GM19452 (cell line): ENCODE data around the gene TPK1.

ENCODE experiments used
- ATAC-seq: cut with Tn5 transposase; IDR thresholded peaks from one replicate; pipeline ENCODE4 v1.9.1; 2021; ENCODE audit not compliant: unreplicated experiment

Gene TPK1

GRCh38 chr7:144489504-144489903, 346.3 kb downstream of the TPK1 start:
- no peak for ATAC-seq

GRCh38 chr7:144488977-144489376, 346.9 kb downstream of the TPK1 start:
- ATAC-seq: no peak

DNA sequence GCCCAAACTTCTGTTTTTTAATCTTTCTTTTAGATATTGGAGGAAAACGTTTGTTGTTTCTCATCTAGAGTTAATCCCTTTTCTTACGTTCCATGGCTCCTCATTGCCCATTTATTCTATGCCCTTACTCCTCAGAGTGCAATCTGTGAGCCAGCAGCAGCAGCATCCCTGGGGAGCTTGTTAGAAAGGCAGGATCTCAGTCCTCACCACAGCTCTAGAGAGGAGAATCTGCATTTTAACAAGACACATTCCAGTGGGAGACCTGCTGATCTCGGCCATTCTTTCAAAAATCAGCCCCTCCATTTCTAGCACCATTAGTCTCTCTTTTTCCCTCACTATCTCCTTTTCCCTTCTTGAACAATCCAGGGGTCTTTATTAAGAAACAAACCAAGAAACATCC, 348.0 kb downstream of the TPK1 start:
- ATAC-seq: no peak

DNA sequence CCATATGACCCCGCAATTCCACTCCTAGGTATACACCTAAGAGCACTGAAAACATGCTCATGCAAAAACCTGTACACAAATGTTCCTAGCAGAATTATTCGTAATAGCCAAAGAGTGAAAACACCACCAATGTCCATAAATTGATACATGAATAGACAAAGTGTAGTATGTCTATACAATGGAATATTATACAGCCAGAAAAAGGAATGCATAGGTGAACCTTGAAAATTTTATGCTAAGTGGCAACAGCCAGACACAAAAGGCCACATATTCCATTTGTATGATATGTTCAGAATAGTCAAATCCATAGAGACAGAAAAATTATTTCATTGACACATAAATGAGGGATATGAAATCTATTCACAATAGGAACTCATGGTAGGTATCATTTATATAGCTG, 351.4 kb downstream of the TPK1 start:
- no peak for ATAC-seq

- no peak for ATAC-seq
These were observed 352.7 kb downstream of the TPK1 start for GRCh38 chr7:144483189-144483588.

GRCh38 chr7:144481833-144482232, 354.0 kb downstream of the TPK1 start:
- ATAC-seq: no peak

GRCh38 chr7:144477348-144477747, 358.5 kb downstream of the TPK1 start:
- ATAC-seq: no peak

DNA sequence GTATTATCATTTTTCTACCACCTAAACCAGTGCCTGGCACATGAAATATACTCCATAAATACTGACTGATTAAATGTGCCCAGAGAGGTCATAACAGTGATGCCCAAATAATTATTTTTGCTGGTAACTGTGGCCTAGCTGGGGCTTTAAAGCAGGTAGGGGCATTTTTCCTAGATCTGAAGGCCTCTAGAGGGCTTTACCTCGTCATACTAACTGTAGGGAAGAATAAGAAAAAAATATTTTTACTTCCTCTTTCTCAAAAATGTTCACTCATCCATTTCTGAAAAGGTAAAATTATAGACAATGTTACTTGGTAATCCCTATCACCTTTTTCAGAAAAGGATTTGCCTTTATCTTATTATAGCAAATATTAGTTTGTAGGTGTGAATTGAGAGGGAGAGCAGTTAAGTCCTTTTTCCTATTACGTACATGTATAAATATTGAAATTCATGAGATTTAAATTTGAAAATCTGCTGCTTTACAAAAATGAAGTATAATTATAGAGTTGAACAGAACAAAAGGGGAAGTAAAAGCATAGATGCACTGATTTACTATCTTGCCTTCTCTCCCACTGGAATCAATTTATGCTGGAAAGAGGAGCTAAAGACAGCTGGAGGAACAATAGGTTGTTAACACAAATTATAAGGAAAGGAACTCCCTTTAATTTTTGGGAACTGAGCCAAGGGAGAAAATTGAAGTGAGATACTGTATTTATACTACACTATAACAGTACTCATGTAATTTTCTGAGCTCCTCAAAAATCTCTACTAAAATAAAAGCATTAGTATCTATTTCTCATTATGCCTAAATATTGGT, 360.8 kb downstream of the TPK1 start:
- ATAC-seq: no peak

DNA sequence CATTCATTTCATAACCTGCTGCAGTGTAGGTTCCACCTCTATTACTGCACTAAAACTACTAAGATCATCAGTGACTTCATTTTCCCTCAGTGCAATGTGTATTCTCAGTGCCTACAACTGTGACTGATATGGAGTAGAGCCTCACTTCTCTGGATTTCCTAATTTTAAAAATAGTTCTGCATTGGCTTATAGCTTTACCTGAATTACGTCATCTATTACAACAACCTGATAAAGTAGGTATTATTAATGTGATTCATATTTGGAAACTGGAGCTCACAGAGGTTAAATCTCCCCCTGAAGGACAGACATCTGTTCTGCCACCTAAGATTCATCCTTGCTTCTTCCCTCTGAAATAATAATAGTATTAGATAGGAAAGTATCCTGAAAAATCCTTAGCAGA, 361.5 kb downstream of the TPK1 start:
- ATAC-seq: no peak

- no peak for ATAC-seq
These were observed 361.9 kb downstream of the TPK1 start for GRCh38 chr7:144473908-144474307.

- no peak for ATAC-seq
These were observed 365.8 kb downstream of the TPK1 start for GRCh38 chr7:144470078-144470477.

DNA sequence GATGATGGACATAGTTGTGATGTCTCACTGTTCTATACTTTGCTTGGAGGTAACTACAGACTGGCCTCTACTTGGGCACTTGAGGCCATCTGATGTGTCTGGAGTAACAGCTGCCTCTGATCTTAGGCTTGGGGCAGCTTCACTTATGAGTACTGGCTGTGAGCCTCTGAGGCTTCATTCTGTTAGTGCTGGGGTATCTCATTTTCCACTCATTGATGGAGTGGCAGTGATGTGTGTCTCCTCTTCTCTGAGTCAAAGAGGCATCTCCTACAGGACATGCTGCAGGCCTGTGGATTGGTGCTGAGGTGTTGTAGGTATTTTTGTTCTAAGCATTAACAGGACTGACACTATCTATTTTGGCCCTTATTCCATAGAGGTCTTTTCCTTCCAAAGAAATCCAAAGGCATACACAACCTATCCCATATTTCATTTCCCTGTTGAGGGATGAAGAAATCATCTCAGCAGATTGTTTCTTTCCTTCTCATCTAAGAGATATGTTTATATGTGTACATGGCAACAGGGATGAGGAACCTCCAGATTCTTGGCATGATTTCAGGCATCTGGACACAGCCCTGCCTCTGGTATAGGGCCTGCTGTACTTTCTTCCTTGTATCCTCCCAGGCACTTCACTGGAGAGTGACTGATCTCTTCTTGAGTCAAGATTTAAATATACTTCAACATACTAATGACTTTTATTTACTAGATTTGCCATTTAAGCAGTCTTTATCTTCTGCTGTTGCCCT, 366.7 kb downstream of the TPK1 start:
- no peak for ATAC-seq

- ATAC-seq: no peak
These were observed 376.2 kb downstream of the TPK1 start for GRCh38 chr7:144459635-144460034.

DNA sequence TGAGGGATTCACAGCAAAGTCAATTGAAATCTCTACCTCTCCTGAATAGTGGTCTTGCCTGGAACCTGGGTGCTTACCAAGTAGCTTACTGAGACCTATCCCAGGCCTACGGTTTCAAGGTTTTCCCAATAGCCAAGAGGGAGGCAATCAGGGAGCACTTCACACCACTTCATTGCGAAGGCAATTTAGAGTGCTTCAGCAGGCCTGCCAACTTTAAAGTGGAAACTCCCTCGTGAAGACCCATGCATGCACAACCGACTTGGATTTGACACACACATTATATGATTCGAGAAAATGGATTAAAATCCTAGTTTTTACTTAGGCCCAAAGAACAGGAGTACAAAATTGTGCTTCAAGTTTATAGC, 380.8 kb downstream of the TPK1 start:
- no peak for ATAC-seq

- no peak for ATAC-seq
These were observed 381.4 kb downstream of the TPK1 start for GRCh38 chr7:144454256-144455039.

DNA sequence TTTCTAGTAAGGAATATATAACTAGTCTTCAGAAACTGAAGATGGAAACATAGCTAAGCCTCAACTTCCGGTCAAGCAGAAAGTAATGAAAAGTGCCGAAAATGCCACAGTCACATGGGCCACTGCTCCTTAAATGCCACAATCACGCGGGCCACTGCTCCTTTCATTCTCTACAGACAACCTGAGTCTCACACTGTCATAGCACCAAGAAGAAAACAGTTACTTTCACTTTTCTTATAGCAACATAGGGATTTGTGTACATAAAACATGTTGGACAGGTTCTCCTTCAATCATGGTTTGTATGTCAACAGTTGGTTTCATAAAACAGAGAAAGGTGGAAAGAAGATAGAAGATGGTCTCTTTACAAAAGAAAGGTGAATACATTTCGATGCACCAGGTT, 383.8 kb downstream of the TPK1 start:
- ATAC-seq: peak; percentile 87

- ATAC-seq: no peak
These were observed 390.3 kb downstream of the TPK1 start for GRCh38 chr7:144445590-144445989.

- ATAC-seq: no peak
These were observed 396.1 kb downstream of the TPK1 start for GRCh38 chr7:144439717-144440205.

GRCh38 chr7:144438759-144439158, 397.1 kb downstream of the TPK1 start:
- ATAC-seq: no peak

GRCh38 chr7:144437370-144438191, 398.3 kb downstream of the TPK1 start:
- peak; percentile 77 for ATAC-seq

DNA sequence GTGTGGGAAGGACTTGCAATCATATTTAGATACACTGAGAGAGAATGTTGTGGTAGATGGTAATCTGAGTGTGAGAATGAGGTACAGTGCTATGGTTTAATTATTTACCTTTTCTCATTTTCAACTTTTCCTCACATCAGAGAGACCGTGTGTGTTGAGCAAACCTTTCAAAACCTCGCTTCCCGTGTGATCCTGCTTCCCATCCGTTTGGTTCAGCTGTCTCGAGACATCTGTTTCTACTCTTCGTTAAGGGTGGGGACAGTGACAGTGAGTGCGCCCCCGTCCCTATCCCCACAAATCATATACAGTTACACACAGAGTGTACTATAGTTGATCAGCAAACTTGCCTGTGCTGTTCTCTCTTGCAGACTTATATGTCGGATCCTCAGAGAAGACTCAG, 399.4 kb downstream of the TPK1 start:
- no peak for ATAC-seq
